HCT116 (cell line): Measurements from ENCODE around the gene RBM38. TPM values are rescaled to one million over a fixed set of nuclear protein-coding genes. Genes with fewer than 3 reads are reported as not detected.

Source experiments
- ATAC-seq: fragments of 200-7000 bp; cut with Tn5 transposase; 2 replicates; pipeline ENCODE4 v1.9.1; 2020; ENCODE audit warnings: mild to moderate bottlenecking, moderate library complexity
- BruUV-seq: library from RNA; stranded (reverse); fragments of 400-500 nt; replicated peaks from 2 replicates; lab custom pipeline; 2021; lab: Mats Ljungman, UMichigan
- CTCF ChIA-PET: fragments of 300-600 bp; sonication (Branson Sonifier 250); formaldehyde crosslinking; loops from one replicate; lab custom pipeline; 2021; ENCODE audit warnings: antibody characterized with exemption; lab: Charles Lee
- POLR2A ChIA-PET: fragments of 300-600, 350-600 bp; sonication (Branson Sonifier 250); formaldehyde crosslinking; loops from one replicate; lab custom pipeline; 2021; ENCODE audit warnings: antibody characterized with exemption; lab: Charles Lee
- RAD21 ChIA-PET, 2 experiments: fragments of 300-600 bp; sonication (Branson Sonifier 250); formaldehyde crosslinking; loops; one replicate each; lab custom pipeline; 2023; ENCODE audit warnings: low total read pairs in 2 of 2; ENCODE audit not compliant: uncharacterized antibody in 2 of 2, unreplicated experiment in 2 of 2, low non-redundant PET in 1 of 2; lab: Charles Lee
- DNase-seq: peaks from one replicate; pipeline ENCODE4 v3.0.0-alpha.2; 2010; ENCODE audit warnings: low read depth, low spot score
- H2AFZ ChIP-seq: fragments of 200-600 bp; shearing (Covaris generic), sonication (generic); 2 replicates; pipeline ENCODE4 v1.6.1; 2017; ENCODE audit warnings: low read depth, mixed run types, mixed read lengths, antibody characterized with exemption, low read length; ENCODE audit not compliant: poor library complexity, severe bottlenecking
- H3K27ac ChIP-seq: 2 replicates; pipeline ENCODE4 v1.5.1; 2012; ENCODE audit warnings: low read depth, low read length
- H3K27me3 ChIP-seq: fragments of 200-600 bp; sonication (generic); 2 replicates; pipeline ENCODE4 v1.6.1; 2016; ENCODE audit warnings: mixed run types, low read length, mixed read lengths; ENCODE audit not compliant: insufficient read depth
- H3K36me3 ChIP-seq, 2 experiments: fragments of 200-500 bp in 1 of 2; fragments of 200-600 bp in 1 of 2; sonication (Bioruptor generic) in 1 of 2; sonication (generic) in 1 of 2; 2 replicates each; pipeline versions ENCODE4 v1.5.1 to v1.6.1; 2014 to 2016; ENCODE audit warnings: low read length in 2 of 2, inconsistent platforms in 1 of 2, mixed read lengths in 1 of 2, mixed run types in 1 of 2; ENCODE audit not compliant: insufficient read depth in 2 of 2, control insufficient read depth in 1 of 2
- H3K4me1 ChIP-seq, 2 experiments: fragments of 200-600 bp in 1 of 2; sonication (generic) in 1 of 2; 2 replicates each; pipeline versions ENCODE4 v1.5.1 to v1.6.1; 2012 to 2017; ENCODE audit warnings: low read length in 2 of 2, inconsistent platforms in 1 of 2, mild to moderate bottlenecking in 1 of 2, mixed read lengths in 1 of 2, mixed run types in 1 of 2, moderate library complexity in 1 of 2; ENCODE audit not compliant: insufficient read depth in 2 of 2, control insufficient read depth in 1 of 2
- H3K4me2 ChIP-seq: fragments of 200-600 bp; sonication (generic); 2 replicates; pipeline ENCODE4 v1.6.1; 2017; ENCODE audit warnings: mixed run types, low read length, mixed read lengths
- H3K4me3 ChIP-seq, 2 experiments: fragments of 200-600 bp in 1 of 2; sonication (generic) in 1 of 2; replicated peaks in 1 of 2; 2 replicates each; pipeline ENCODE4 v1.5.1; 2011 to 2016; ENCODE audit warnings: low read length in 2 of 2, control low read depth in 1 of 2, low read depth in 1 of 2, mild to moderate bottlenecking in 1 of 2, mixed read lengths in 1 of 2, mixed run types in 1 of 2
- H3K79me2 ChIP-seq: fragments of 200-600 bp; sonication (generic); 2 replicates; pipeline ENCODE4 v1.6.1; 2017; ENCODE audit warnings: mild to moderate bottlenecking, mixed run types, low read length, moderate library complexity, mixed read lengths; ENCODE audit not compliant: insufficient read depth
- H3K9ac ChIP-seq: fragments of 200-600 bp; sonication (generic); 2 replicates; pipeline ENCODE4 v1.6.1; 2016; ENCODE audit warnings: low read length, mixed read lengths
- H3K9me2 ChIP-seq: fragments of 200-600 bp; sonication (generic), shearing (Covaris generic); 2 replicates; pipeline ENCODE4 v1.6.1; 2017; ENCODE audit warnings: mixed run types, mild to moderate bottlenecking, moderate library complexity; ENCODE audit not compliant: insufficient read depth
- H3K9me3 ChIP-seq, 2 experiments: fragments of 200-500 bp in 1 of 2; fragments of 200-600 bp in 1 of 2; sonication (Bioruptor generic) in 1 of 2; sonication (generic) in 1 of 2; 2 replicates each; pipeline ENCODE4 v1.6.1; 2014 to 2017; ENCODE audit warnings: low read length in 2 of 2, mixed read lengths in 2 of 2, inconsistent platforms in 1 of 2, low read depth in 1 of 2, mild to moderate bottlenecking in 1 of 2, mixed run types in 1 of 2, moderate library complexity in 1 of 2; ENCODE audit not compliant: control insufficient read depth in 1 of 2, insufficient read depth in 1 of 2
- H4K20me1 ChIP-seq: fragments of 200-600 bp; sonication (generic), shearing (Covaris generic); 2 replicates; pipeline ENCODE4 v1.6.1; 2017; ENCODE audit warnings: mixed run types, mild to moderate bottlenecking, moderate library complexity; ENCODE audit not compliant: insufficient read depth
- CBX3 ChIP-seq: IDR thresholded peaks from 2 replicates; pipeline ENCODE4 v1.6.1; 2012; ENCODE audit warnings: low read depth
- CEBPB ChIP-seq: IDR thresholded peaks from 2 replicates; pipeline ENCODE4 v1.6.1; 2012; ENCODE audit warnings: low read depth
- EGR1 ChIP-seq: IDR thresholded peaks from 2 replicates; pipeline ENCODE4 v1.6.1; 2012; ENCODE audit warnings: low read depth
- ELF1 ChIP-seq: IDR thresholded peaks from 2 replicates; pipeline ENCODE4 v1.6.1; 2012; ENCODE audit warnings: low read depth, borderline replicate concordance
- EZH2 ChIP-seq: fragments of 200-600 bp; sonication (generic); IDR thresholded peaks from 2 replicates; pipeline ENCODE4 v1.6.1; 2017; ENCODE audit warnings: antibody characterized with exemption, mixed run types
- EZH2phosphoT487 ChIP-seq: fragments of 200-600 bp; IDR thresholded peaks from 2 replicates; pipeline ENCODE4 v1.6.1; 2018; ENCODE audit warnings: antibody characterized with exemption, borderline replicate concordance
- JUND ChIP-seq: IDR thresholded peaks from 2 replicates; pipeline ENCODE4 v1.6.1; 2012
- MAX ChIP-seq: IDR thresholded peaks from 2 replicates; pipeline ENCODE4 v1.6.1; 2012
- POLR2A ChIP-seq: IDR thresholded peaks from 2 replicates; pipeline ENCODE4 v1.7.0; 2011; ENCODE audit warnings: borderline replicate concordance; ENCODE audit not compliant: insufficient read depth, insufficient read length; ENCODE audit errors: extremely low read depth
- POLR2AphosphoS5 ChIP-seq: IDR thresholded peaks from 2 replicates; pipeline ENCODE4 v1.6.1; 2011; ENCODE audit warnings: mild to moderate bottlenecking, low read depth, low read length, moderate library complexity
- RAD21 ChIP-seq: IDR thresholded peaks from 2 replicates; pipeline ENCODE4 v1.6.1; 2012; ENCODE audit warnings: low read depth, mild to moderate bottlenecking
- SIN3A ChIP-seq: IDR thresholded peaks from 2 replicates; pipeline ENCODE4 v1.6.1; 2012; ENCODE audit warnings: low read depth
- SP1 ChIP-seq: IDR thresholded peaks from 2 replicates; pipeline ENCODE4 v1.6.1; 2012; ENCODE audit warnings: low read depth
- SRF ChIP-seq: IDR thresholded peaks from 2 replicates; pipeline ENCODE4 v1.6.1; 2012; ENCODE audit warnings: low read depth
- TCF7L2 ChIP-seq: IDR thresholded peaks from 2 replicates; pipeline ENCODE4 v1.7.0; 2011; ENCODE audit warnings: borderline replicate concordance, inconsistent platforms; ENCODE audit not compliant: insufficient read depth, insufficient read length; ENCODE audit errors: extremely low read depth
- YY1 ChIP-seq: IDR thresholded peaks from 2 replicates; pipeline ENCODE4 v1.6.1; 2011; ENCODE audit warnings: low read length, low read depth, moderate library complexity, mild to moderate bottlenecking; ENCODE audit not compliant: insufficient replicate concordance; ENCODE audit errors: extremely low read depth
- ZBTB33 ChIP-seq: IDR thresholded peaks from 2 replicates; pipeline ENCODE4 v1.6.1; 2011; ENCODE audit warnings: mild to moderate bottlenecking, low read length, moderate library complexity; ENCODE audit not compliant: insufficient replicate concordance; ENCODE audit errors: extremely low read depth
- ZFX ChIP-seq: fragments of 450-650 bp; IDR thresholded peaks from 2 replicates; pipeline ENCODE4 v1.6.1; 2017
- ZNF274 ChIP-seq: fragments of 200-500 bp; sonication (Bioruptor generic); IDR thresholded peaks from 2 replicates; pipeline ENCODE4 v1.6.1; 2014; ENCODE audit warnings: mild to moderate bottlenecking, low read depth, low read length, inconsistent platforms
- intact Hi-C: fragments of 100-400 bp; cut with micrococcal nuclease; formaldehyde crosslinking; loops from 2 replicates; pipeline ENCODE4 v1.10.0; 2022
- total RNA-seq: library from RNA; stranded (reverse); gene quantifications from one replicate; pipeline ENCODE4 v1.2.1, GENCODE V29; 2021; ENCODE audit not compliant: unreplicated experiment

Gene RBM38
- total RNA-seq, 1 experiment from 2014 or later: 36.2 TPM

GRCh38 chr20:57382516-57382915 is 8.7 kb upstream of the RBM38 start:
- peaks cover 6 to 12% of the 10 kb centered on the region in 2 experiments; a peak in 3 of 4 replicates for H3K36me3 ChIP-seq
- H3K4me2 ChIP-seq: no peak overlapping the region
- intact Hi-C loops: loop anchor here (10.0 kb wide), 1 partner anchor 212 kb away; no protein-coding TSS in a partner anchor
- no peak overlapping the region for H2AFZ ChIP-seq
- no TSS peak for BruUV-seq
- H3K4me1 ChIP-seq: no peaks in the 10 kb centered on the region
- no peak overlapping the region for H3K27ac ChIP-seq
- H3K4me3 ChIP-seq: no peak overlapping the region
- no peaks in the 10 kb centered on the region for H3K27me3 ChIP-seq
- no peak for TF ChIP-seq ZFX
- ChIA-PET RAD21 (no interaction called here), CTCF (interaction anchor here (1.1 to 2.2 kb wide), 2 partner anchors 8 to 116 kb away, joined by 3 to 5 read pairs; no protein-coding TSS in a partner anchor), POLR2A (no interaction called here)
- no peaks in the 10 kb centered on the region for H3K9me3 ChIP-seq
- ATAC-seq (no peak), DNase-seq (no peak)
- H3K79me2 ChIP-seq: no peaks in the 10 kb centered on the region
- no peak overlapping the region for H3K9ac ChIP-seq
- peaks cover 7% of the 10 kb centered on the region; the same call in 1 of the 2 replicates for H4K20me1 ChIP-seq
- no peaks in the 10 kb centered on the region for H3K9me2 ChIP-seq

GRCh38 chr20:57383447-57384347 is 7.5 kb upstream of the RBM38 start:
- intact Hi-C loops: loop anchor here (10.0 kb wide), 1 partner anchor 211 kb away; no protein-coding TSS in a partner anchor
- ATAC-seq (no peak), DNase-seq (no peak)
- RAD21 ChIA-PET: no interaction called here
- no peak overlapping the region for H3K27ac ChIP-seq
- no peak overlapping the region for H3K9ac ChIP-seq
- no peaks in the 10 kb centered on the region for H3K9me3 ChIP-seq
- H3K4me2 ChIP-seq: no peak overlapping the region
- H3K36me3 ChIP-seq: peaks cover 0 to 3% of the 10 kb centered on the region in 2 experiments; a peak in 2 of 4 replicates
- H3K4me3 ChIP-seq: no peak overlapping the region
- peaks cover 2% of the 10 kb centered on the region in 2 experiments; a peak in 3 of 4 replicates for H3K4me1 ChIP-seq
- no peak overlapping the region for H2AFZ ChIP-seq
- H3K79me2 ChIP-seq: no peaks in the 10 kb centered on the region
- H3K27me3 ChIP-seq: no peaks in the 10 kb centered on the region
- no peaks in the 10 kb centered on the region for H3K9me2 ChIP-seq
- CTCF ChIA-PET: interaction anchor here (2.2 kb wide), 1 partner anchor 115 kb away, joined by 5 read pairs; no protein-coding TSS in a partner anchor
- H4K20me1 ChIP-seq: peaks cover 7% of the 10 kb centered on the region; the same call in 1 of the 2 replicates
- no TSS peak for BruUV-seq
- POLR2A ChIA-PET: no interaction called here
- TF ChIP-seq RAD21 (no peak), CEBPB (no peak), POLR2AphosphoS5 (no peak), POLR2A (no peak), CBX3 (no peak), EGR1 (no peak), JUND (no peak), SP1 (no peak), TCF7L2 (no peak), ZBTB33 (no peak), EZH2phosphoT487 (no peak), SIN3A (no peak), ZNF274 (no peak), YY1 (no peak), MAX (no peak), ELF1 (no peak), SRF (no peak), EZH2 (no peak)
